Measurements from ENCODE around the gene PAX5.
"Not testable (repeated sequence)": the region's sequence is repeated elsewhere in the genome, so short reads cannot be mapped to it uniquely, and the experiment has no call there.

PAX5 gene

DNA sequence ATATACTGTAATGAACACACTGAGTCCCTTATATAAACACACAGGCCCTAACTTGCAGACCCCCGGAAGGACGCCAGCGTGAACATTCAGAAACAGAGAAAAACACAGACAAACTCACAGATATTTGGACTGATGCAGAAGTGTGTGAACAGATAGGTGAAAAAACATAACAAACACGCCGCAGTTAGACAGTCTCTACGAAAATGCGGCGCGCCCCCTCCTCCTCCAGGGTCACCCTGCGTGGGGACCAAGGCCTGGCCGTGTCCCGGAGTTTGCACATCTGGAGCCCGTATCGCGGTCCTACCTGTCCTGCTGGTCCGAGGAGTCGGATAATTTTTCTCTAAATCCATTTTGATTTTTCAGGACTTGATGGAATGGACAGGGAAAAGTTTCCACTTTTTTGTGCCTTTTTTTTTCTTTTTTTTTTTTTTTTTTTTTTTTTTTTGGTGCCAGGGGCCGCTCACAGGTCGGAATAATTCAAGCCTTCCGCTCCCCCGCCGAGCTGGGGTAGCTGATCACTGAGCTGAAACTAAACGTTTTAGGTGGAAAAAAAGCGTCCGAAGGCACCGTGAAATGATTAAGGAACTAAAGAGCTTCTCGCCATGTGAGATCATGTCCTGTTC is at the start of gene PAX5:
Gene PAX5 (minus strand): TSS at position 587 of the 623 bp plus-strand sequence. CDS start 237 bp downstream, at position 350.
- no peak for DNase-seq (ENCODE audit: low spot score)

DNA sequence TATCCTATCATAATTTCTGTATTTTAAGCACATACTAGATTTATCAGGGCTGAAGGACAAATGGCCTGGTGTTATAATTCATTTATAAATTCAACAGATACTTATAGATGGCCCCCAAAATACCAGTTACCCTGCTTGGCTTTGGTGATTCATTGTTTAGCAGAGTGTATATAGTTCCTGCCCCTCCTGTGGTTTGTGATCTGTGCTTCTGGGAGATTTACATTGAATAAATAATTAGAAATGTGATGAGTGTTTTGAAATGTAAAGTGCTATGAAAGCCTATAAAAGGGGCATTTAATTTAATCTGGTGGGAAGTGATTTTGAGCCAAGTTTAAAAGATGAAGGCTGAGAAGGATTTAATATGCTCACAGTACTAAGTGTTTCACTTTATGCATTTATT is 49.6 kb upstream of the PAX5 start:
- DNase-seq (ENCODE audit: low spot score), result no peak

DNA sequence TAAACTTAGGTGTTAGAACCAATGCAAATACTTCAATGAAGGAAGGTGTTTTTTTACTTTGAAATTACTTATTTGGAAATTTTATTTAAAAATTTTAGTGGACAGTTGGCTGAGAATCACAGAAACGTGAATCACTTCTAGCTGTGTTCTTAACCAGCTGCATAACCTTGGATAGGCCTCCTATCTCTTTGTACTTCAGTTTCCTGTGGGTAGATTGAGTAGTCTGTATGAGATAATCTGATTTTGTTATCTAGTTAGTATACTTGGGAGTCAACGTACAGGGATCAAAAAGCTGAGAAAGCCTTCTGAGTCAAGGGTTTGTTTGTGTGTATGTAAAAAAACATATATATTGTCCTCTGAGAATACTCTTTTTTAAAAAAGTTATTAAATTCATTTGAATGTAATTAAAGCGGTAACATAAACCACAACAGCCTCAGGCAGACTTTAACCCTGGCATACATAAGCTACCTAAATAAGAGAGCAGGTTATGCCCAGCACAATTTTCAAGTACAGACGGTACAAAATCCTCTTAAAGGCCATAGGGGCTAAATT is 48.2 kb upstream of the PAX5 start:
- DNase-seq (ENCODE audit: low spot score), result no peak

DNA sequence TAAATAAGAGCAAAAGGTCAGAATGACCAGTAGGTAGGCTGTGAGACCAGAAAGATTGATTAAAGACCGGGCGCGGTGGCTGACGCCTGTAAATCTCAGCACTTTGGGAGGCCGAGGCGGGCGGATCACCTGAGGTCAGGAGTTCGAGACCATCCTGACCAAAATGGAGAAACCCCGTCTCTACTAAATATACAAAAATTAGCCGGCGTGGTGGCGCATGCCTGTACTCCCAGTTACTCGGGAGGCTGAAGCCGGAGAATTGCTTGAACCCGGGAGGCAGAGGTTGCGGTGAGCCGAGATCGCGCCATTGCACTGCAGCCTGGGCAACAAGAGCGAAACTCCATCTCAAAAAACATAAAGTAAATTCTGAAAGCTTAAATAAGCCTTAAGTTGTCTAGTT is 47.4 kb upstream of the PAX5 start:
- not testable (repeated sequence) for DNase-seq (ENCODE audit: low spot score)

DNA sequence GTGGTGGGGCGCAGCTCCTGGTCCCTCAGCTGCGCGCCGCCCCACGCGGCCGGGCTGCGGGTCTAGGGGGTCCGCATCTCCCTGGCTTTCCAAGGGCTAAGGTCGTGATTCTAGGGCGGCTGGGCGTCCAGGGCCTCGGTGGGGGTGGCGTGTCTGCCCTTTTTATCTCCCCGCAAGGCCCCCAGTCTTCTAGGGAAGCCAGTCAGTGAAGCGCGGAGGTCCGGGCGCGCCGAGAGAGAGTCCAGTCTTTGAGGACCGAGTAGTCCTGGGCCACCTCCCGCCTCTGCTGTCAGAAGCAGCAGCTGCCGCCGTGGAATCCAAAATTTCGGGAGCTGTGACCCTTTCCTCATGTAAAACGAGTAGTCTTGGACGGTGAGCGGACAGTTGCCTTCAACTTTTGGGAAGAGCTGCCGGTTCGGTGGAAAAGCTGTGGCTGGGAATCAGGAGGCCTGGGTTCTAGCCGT is 46.1 kb upstream of the PAX5 start:
- DNase-seq (ENCODE audit: low spot score), result not testable (repeated sequence)

DNA sequence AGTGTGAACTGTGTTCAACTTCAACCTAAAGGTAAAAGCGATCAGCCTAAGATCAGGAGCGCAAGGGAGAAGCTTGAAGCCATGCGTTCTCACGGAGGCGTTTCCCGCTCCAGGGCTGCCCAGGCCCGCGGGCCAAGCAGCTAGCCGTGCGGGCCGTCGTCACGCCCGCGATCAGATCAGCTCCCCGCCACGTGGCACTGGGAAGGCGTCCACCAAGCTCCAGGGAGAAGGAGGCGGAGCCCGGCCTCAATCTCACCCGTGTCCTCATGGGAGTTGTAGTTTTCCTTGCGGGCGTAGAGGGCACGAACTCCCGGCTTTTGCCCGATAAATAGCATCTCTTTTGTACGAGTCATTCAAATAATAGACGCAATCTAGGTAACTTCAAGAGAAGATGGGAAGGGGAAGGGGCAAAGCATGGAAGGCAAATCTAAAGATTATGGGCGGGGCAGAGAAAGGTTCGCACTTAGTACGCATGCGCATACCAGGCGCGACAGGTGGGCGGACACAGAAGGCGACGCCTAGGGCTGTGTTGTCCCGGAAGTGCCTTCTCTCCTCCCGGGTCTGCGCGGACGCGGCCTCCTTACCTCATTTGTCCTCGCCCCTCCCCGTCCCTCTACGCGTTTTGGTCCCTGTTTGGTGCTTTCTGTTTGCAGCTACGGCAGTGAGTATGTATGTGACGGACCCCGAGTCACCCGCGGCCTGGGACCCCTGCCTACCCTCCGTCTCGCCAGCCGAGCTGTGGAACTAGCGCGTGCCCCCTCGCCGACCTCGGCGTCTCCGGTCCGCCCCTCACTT is 45.5 kb upstream of the PAX5 start:
- DNase-seq (ENCODE audit: low spot score), result peak; percentile 96

DNA sequence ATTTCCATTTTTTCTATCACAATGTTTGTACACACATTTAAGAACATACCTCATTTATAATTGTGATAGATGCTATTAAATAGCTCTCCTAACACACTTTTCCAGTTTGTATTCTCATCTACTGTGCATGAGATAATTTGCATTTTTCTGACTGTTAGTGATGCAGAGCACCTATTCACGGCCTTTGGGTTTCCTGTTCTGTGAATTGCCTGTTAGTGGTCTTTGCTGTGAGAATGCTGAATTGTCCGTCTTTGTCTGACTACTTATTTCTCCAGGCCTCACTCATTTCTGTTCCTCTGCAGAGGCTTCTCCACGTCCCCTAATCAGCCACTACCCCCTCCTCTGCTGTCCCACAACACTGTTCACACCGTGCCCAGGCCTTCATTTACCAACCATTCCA is 40.7 kb upstream of the PAX5 start:
- not testable (repeated sequence) for DNase-seq (ENCODE audit: low spot score)

DNA sequence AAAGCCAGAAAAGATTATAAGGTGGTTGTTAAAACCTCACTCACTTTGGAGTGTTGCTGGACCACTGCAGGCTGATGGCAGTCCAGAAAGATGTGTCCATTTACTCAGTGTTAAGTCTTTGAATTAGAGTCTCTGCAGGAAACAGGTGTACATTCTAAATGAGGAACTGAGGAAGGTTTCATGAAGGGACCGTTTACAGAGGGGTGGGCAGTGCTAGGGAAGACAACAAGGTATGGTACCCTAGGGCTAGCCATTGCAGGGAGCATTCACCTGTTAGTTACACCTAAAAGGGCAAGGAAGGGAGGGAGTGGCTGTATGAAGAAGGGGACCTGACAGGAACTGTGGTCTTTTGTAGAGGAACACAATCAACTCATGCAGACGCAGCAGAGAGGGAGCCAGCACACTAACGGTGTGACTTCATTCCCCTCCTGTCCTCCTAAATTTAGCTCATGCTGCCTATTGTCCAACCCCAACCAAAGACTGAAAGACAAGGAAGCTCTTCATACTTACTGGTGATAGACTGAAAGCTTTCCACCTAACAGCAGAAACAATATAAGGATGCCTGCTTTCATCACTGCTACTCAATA is 32.2 kb upstream of the PAX5 start:
- DNase-seq (ENCODE audit: low spot score), result no peak

DNA sequence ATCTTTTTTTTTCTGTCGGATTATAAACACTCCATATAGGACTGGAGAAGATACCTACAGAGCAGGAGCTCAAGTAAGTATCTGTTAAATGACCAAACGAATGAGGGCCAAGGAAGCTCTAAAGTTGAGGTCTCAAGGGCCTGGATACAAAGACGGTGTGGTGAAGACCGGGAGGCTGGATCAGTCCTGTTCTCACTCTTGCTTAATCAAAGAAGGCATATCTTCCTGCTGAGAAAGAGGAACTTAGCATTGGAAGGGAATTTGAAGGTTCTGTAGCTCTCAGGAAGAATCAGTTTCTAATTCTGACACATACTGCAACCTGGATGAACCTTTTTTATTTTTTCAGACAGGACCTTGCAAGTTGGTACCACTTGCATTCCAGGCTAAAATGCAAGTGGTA is 28.3 kb upstream of the PAX5 start:
- DNase-seq (ENCODE audit: low spot score), result no peak

DNA sequence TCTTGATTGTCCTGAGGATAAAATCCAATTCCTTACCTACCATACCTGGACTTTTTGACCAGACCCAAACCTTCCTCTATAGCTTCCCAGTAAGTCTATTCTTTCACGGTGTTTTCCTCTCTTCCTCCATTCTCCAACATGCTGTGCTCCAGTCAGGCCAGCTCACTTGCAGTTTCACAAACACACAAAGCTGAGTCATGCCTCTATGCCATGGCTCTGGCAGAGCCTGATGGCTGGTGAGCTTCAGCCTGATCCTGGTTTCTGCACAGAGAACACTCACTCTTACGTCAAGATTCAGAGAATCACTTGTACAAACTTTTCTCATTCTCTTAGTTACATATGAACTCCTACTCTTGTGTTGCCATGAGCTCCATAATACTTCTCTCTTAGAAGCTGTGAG is 27.7 kb upstream of the PAX5 start:
- DNase-seq (ENCODE audit: low spot score), result no peak

DNA sequence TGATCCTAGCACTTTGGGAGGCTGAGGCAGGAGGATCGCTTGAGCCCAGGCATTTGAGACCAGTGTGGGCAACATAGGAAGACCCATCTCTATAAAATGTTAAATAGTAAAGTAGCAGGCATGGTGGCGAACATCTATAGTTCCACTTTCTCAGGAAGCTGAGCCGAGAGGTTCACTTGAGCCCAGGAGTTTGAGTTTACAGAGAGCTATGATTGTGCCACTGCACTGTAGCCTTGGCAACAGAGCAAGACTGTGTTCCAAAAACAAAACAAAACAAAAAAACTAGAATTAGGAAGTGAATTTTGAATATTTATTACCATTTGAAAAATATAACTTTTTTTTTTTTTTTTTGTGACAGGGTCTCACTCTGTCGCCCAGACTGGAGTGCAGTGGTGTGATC is 26.8 kb upstream of the PAX5 start:
- no peak for DNase-seq (ENCODE audit: low spot score)

DNA sequence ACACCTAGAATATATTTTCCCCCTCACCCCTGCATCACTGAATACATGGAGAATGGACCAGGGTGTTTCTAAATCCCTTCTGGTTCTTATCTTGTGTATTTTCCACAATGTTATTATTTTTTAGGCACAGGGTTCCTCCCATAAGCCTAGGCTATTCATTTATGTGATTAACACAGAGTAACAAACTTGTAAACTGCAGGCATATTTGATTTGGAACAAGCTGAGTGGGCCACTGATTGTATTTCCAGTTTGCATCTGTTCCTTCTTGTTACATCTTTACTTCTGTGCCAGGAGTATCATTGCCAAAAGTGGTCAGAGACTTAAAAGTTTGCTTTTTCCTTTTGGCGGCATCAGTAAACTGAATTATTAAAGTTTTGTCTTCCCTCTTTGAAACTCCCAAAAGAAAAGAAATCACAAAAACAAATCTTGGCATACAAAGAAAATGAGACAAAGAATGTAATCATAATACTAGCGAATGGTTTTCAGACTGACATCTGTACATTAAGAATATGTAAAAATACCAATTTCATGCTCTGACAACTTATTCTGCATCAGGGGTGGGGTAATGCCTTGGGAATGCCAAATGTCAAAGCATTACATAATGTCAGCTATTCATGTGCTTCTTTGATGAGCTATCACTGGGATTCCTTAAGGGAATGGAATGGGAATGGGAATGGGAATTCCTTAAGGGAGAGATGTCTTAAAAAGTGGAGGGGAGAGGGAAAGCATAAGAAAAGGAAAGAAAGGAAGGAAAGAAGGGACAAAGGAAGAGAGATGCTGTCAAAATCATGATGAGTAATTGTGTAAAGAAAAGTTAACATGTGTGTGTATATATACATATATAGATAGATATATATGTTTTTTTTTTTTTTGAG is 22.2 kb upstream of the PAX5 start:
- no peak for DNase-seq (ENCODE audit: low spot score)

DNA sequence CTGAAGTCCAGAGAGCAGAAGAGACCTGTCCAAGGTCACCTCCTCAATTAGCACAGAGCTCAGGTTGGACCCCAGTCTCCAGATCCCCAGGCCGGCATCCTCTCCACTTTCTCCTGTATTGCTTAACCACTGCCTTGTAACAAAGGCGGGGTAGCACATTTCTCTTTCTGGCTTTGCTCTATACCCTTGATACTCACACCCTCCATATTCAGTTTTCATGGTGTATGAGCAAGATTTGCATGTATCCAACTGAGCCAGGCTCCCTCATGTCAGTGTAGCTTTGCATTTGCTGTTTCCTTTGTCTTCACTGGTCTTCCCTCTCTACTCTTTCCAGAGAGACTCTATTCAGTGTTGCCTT is 20.3 kb upstream of the PAX5 start:
- DNase-seq (ENCODE audit: low spot score), result not testable (repeated sequence)

DNA sequence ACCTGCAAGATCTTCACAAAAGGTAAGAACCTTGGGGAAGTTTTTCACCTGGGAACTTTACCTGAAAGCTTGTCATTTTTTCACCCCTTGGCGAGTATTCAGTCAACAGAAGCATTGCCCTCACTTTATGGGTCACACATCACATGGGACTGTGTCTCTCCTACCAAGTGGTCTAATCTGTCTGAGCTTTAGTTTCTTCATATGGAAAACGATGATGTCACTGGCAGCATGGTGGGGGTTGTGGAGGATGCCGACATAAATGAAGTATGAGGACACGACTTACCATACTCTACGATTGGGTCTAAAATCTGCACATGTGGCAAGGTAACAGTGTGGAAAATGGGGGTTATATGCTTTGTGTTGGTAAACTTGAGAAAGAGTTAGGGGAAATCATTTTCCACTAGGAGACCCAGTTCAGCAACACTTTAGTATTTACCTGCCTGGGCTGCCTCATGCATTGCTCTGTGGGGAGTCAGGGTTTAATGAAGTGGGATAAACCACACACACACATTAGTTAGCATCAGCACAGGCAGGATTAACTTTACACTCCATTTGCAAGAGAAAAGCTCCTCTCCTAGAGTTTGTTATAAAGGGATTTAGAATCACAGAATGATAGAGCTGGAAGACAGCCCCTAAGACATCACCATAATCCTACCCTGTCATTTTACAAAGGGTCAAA is 19.8 kb upstream of the PAX5 start:
- no peak for DNase-seq (ENCODE audit: low spot score)

DNA sequence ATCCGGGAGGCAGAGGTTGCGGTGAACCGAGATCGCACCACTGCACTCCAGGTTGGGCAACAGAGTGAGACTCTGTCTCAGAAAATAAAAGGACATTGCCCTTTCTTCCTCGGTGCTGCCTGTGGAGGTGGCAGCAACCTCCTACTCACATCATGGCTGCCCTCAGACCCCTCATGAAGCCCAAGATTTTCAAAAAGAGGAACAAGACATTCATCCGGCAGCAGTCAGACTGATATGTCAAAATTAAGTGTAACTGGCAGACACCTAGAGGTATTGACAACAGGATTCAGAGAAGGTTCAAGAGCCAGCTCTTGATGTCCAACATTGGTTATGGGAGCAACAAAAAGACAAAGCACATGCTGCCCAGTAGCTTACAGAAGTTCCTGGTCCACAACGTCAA is 12.6 kb upstream of the PAX5 start:
- no peak for DNase-seq (ENCODE audit: low spot score)

DNA sequence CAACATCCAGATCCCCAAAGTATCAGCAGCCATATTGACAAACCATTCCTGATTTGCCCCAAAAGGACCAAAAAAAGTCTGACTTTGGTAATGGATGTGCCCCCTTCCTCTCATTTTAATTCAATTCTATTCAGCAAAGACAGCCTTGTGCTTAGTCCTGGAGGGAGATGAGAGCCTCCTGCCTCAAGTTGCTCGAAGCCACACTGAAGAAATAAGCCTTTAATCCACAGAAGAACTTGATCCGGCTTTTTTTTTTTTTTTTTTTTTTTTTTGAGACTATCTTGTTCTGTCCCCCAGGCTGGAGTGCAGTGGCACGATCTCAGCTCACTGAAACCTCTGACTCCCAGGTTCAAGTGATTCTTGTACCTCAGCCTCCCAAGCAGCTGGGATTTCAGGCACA is 8.4 kb upstream of the PAX5 start:
- DNase-seq (ENCODE audit: low spot score), result no peak

DNA sequence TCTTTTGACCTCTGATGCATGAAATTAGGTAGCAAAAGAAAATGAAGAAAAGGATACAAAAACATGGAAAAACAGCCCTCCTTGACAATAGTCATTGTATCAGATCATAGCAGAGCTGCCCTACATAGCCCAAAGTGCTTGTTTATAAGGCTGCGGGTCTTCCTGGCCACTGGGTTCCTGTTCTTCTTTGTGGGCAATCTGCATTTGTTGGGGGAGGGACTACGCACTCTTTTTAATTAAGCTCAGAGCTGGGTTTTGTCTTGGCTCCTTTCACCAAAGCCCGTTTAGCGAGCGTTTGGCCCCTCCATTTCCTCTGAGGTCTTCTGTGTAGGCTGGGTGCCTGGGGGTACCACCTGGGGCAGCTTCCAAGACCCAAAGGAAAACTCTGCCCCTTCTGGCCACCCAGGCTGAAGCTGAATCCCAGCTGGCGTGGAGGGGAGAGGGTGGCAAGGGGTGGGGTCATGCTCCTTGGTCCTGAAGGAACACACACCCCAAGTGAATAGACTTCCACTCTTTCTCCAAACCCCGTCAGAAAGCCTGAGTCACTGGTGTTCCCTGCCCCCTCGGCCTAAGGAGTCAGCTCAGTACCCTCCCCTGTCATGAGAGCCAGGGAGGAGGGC is 6.5 kb upstream of the PAX5 start:
- DNase-seq (ENCODE audit: low spot score), result no peak

DNA sequence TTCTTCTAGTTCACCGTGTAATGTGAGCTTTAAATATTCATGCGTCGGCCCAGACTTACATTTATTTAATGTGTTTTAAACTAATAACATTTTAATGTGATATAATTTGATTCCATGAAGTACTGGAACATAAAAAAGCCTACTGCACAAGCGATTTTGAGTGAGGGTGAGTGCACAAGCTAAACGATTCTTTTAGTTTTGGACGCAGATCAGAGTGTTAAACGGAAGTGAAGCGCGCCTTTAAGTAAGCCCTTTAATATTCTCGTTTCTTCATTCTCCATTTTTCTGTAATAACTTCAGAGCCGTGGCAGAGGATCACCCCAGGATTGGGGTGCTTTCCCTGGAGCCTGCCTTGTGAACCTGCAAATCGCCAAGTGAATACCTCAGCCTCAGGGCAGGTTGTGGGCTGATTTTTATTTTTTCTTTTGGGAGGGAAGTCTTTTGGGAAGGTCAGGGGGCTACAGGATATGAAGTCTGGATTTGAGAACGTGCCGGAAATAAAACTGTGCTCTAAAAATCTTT is 4.9 kb upstream of the PAX5 start:
- no peak for DNase-seq (ENCODE audit: low spot score)

DNA sequence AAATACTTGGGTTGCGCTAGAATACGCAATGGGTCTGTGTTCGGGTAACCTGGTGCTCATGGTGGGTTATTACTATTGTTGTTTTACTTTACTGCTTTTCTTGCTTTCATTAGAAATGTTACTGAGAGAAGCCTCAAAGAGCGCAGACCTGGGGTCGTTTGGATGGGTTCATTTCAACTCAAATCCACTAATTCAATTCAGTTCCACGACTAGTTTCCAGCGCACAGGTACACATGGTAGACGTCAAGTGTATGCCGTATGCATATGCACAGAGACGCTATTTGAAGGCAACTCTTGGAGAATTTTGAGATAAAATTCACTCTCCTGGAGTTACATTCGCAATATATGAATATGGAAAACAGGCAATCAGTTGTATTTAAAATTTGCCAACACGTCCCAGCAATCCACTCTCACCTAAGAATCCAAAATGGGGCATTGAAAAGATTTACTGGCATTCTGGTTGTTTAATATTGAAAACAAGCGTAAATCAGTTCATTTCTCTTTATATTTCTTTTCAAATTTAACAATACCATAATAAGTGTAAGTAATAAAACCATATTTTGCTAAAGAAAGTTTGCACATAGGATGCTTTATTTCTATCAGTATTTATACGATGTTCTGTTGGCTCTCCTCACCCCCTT is 4.4 kb upstream of the PAX5 start:
- no peak for DNase-seq (ENCODE audit: low spot score)

All from GM03348 (cell line).